ENCODE data around the gene FGGY.

The FGGY gene

DNA sequence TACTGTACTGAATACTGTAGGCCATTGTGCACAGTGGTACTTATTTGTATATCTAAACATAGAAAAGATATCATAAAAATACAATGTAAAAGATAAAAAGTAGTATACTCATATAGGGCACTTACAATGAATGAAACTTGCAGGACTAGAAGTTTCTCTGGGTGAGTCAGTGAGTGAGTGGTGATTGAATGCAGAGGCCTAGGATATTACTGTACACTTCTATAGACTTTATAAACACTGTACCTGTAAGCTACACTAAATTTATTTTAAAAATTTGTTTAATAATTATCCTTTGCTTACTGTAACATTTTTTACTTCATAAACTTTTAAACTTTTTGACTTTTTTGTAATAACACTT is 82.5 kb downstream of the FGGY start:
- H3K27ac ChIP-seq = no peak overlapping the region
- TF ChIP-seq, protein P1, sequence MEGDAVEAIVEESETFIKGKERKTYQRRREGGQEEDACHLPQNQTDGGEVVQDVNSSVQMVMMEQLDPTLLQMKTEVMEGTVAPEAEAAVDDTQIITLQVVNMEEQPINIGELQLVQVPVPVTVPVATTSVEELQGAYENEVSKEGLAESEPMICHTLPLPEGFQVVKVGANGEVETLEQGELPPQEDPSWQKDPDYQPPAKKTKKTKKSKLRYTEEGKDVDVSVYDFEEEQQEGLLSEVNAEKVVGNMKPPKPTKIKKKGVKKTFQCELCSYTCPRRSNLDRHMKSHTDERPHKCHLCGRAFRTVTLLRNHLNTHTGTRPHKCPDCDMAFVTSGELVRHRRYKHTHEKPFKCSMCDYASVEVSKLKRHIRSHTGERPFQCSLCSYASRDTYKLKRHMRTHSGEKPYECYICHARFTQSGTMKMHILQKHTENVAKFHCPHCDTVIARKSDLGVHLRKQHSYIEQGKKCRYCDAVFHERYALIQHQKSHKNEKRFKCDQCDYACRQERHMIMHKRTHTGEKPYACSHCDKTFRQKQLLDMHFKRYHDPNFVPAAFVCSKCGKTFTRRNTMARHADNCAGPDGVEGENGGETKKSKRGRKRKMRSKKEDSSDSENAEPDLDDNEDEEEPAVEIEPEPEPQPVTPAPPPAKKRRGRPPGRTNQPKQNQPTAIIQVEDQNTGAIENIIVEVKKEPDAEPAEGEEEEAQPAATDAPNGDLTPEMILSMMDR (IDR thresholded peaks at IDR 0.05; ENCODE audit: low read depth, low read length) = no peak
- no peak for DNase-seq

DNA sequence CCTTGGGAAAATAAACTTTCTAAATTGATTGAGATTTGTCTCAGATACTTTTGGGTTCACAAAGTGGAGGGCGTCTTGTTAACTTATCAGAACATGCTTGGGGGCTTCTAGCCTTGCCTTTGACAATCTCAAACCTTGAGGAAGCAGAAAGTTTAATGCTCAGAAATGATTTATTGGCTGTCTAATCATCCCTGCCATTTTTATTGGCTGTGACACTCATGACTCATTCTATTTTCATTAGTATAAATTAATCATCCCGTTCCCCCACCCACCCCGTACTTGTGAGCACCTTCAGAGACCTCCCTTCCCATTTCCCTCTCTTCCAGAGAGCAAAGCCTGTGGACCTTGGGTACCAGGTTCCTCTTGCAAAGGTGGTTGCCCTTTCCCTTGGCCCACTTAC is 87.1 kb downstream of the FGGY start:
- Histone ChIP-seq H3K4me3 (ENCODE audit: low read depth, low read length) (no peak overlapping the region), H3K27me3 (ENCODE audit: insufficient read depth, low read depth, severe bottlenecking) (no peaks in the 10 kb centered on the region), H3K27ac (no peak overlapping the region), H3K9me3 (ENCODE audit: severe bottlenecking) (no peaks in the 10 kb centered on the region), H3K36me3 (no peaks in the 10 kb centered on the region)
- TF ChIP-seq, protein P1 (IDR thresholded peaks at IDR 0.05; ENCODE audit: low read depth, low read length) = no peak
- DNase-seq = no peak

More for the DNA sequence above, 82.5 kb downstream of the FGGY start:
- H3K27me3 ChIP-seq (ENCODE audit: insufficient read depth, low read depth, severe bottlenecking) = no peaks in the 10 kb centered on the region
- H3K36me3 ChIP-seq = no peaks in the 10 kb centered on the region
- H3K9me3 ChIP-seq (ENCODE audit: severe bottlenecking) = no peaks in the 10 kb centered on the region
- no peak overlapping the region for H3K4me3 ChIP-seq (ENCODE audit: low read depth, low read length)

DNA sequence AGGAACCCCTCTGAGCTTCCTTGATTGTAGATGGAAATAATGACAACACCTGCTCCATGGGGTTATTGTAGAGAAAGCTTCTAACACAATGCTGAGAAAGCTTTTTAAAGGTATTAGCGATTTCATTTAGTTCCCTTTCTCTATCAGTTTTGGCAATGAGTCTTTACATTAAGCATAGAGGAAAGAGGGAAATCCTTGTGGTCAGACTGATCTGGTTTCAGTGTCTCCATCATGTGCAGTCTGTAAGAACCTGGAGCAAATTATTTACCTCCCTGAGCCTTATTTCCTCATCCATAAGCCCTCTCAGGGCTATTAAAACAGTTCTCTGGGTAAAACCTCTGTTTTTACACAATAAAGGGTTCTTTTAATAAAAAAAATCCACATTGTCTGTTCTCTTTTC is 87.5 kb downstream of the FGGY start:
- Histone ChIP-seq H3K27ac (no peak overlapping the region), H3K27me3 (ENCODE audit: insufficient read depth, low read depth, severe bottlenecking) (no peaks in the 10 kb centered on the region), H3K4me3 (ENCODE audit: low read depth, low read length) (no peak overlapping the region), H3K36me3 (no peaks in the 10 kb centered on the region), H3K9me3 (ENCODE audit: severe bottlenecking) (no peaks in the 10 kb centered on the region)
- TF ChIP-seq, protein P1 (IDR thresholded peaks at IDR 0.05; ENCODE audit: low read depth, low read length) = no peak
- DNase-seq = no peak

DNA sequence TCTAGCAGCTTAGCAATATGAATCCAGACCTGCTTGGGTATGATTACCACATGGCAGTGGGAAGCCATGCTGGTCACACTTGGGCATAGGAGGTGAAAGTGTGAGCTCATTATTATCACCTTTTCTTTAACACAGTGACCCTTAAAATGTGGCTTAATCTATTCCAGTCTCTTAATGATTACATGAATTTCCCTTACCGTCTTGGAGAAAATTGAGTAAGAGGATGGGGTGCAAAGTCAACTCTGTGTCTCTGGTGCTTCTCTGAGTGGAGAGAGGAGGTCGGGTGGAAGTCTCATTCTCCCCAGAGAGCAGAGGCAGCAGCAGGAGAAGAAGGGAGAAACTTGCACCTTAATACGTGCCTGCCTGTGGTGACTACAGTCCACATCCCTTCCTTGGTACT is 91.3 kb downstream of the FGGY start:
- H3K36me3 ChIP-seq = no peaks in the 10 kb centered on the region

DNA sequence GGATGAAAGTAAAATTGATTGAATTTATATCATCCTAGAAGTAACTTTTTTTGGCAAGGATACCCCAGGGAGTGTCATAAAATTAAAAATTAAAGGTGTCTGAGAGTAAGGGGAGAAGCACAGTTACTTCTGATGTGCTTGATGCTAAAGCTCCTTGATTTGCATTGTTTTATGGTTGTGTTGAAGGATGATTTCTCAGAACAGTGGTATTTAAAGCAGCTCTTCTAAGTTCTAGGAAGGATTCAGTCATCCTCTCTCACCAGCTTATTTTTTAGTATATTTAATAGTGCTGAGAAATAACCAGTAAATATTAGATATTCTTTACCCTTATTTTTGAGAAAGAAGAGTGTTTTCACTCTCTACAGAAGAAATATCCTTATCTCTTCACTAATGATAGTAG is 93.0 kb downstream of the FGGY start:
- TF ChIP-seq, protein P1 (IDR thresholded peaks at IDR 0.05; ENCODE audit: low read depth, low read length) = no peak
- no peak overlapping the region for H3K27ac ChIP-seq
- DNase-seq = no peak
- H3K27me3 ChIP-seq (ENCODE audit: insufficient read depth, low read depth, severe bottlenecking) = no peaks in the 10 kb centered on the region
- no peaks in the 10 kb centered on the region for H3K9me3 ChIP-seq (ENCODE audit: severe bottlenecking)
- H3K4me3 ChIP-seq (ENCODE audit: low read depth, low read length) = no peak overlapping the region
- no peaks in the 10 kb centered on the region for H3K36me3 ChIP-seq

More for the DNA sequence above, 91.3 kb downstream of the FGGY start:
- no peak for DNase-seq
- Histone ChIP-seq H3K4me3 (ENCODE audit: low read depth, low read length) (no peak overlapping the region), H3K27me3 (ENCODE audit: insufficient read depth, low read depth, severe bottlenecking) (no peaks in the 10 kb centered on the region), H3K9me3 (ENCODE audit: severe bottlenecking) (no peaks in the 10 kb centered on the region), H3K27ac (no peak overlapping the region)
- TF ChIP-seq, protein P1 (IDR thresholded peaks at IDR 0.05; ENCODE audit: low read depth, low read length) = no peak

DNA sequence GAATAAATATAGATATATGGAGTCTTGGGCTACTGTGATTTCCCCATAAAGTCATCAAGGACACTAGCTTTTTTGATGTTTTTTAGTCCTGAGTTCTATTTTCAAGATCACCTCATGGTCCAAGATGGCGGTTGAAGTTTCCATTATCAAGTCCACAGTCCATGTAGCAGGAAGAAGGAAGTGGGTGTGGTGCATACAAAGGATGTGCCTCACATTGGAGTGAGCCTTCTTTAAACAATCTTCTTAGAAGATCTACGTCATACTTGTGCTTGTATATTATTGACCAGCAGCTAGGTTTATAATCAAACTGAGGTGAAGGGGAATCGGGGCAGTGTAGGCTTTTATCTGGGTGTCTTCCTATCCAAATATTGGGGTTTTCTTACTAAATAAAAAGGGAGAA is 93.4 kb downstream of the FGGY start:
- DNase-seq = no peak
- H3K9me3 ChIP-seq (ENCODE audit: severe bottlenecking) = no peaks in the 10 kb centered on the region
- H3K4me3 ChIP-seq (ENCODE audit: low read depth, low read length) = no peak overlapping the region
- TF ChIP-seq, protein P1 (IDR thresholded peaks at IDR 0.05; ENCODE audit: low read depth, low read length) = no peak
- H3K27ac ChIP-seq = no peak overlapping the region
- no peaks in the 10 kb centered on the region for H3K36me3 ChIP-seq
- H3K27me3 ChIP-seq (ENCODE audit: insufficient read depth, low read depth, severe bottlenecking) = no peaks in the 10 kb centered on the region
